ENCODE data around the gene EIF2D. TPM values are rescaled to one million over a fixed set of nuclear protein-coding genes. Genes with fewer than 3 reads are reported as not detected.

Gene EIF2D
- total and polyA plus RNA-seq, 9 of the 15 experiments (the other 6 are each of a cell fraction or from before 2014, with no cell fraction given), result 81.1 to 138 (median 93.9) TPM

GRCh38 chr1:206651958-206652890, 40.0 kb upstream of the EIF2D start (continued):
- TF ChIP-seq BRF2 (IDR thresholded peaks at IDR 0.05; ENCODE audit: borderline replicate concordance, insufficient read depth, insufficient read length), result no peak
- peak; percentile 82 for TF ChIP-seq MBD2 (IDR thresholded peaks at IDR 0.05; ENCODE audit: borderline replicate concordance, low read depth)
- TF ChIP-seq MYBL2 (IDR thresholded peaks at IDR 0.05; ENCODE audit: low read depth), result no peak
- TF ChIP-seq MYBL2 (CRISPR knock-in tag; IDR thresholded peaks at IDR 0.05; ENCODE audit: borderline replicate concordance), result no peak
- TF ChIP-seq IRF1 (CRISPR knock-in tag; IDR thresholded peaks at IDR 0.05; ENCODE audit: borderline replicate concordance), result no peak
- TF ChIP-seq ZNF785 (CRISPR knock-in tag; IDR thresholded peaks at IDR 0.05), result no peak
- TF ChIP-seq TARDBP (IDR thresholded peaks at IDR 0.05), result peak; percentile 57; the same call in 1 of the 2 replicates
- peak; percentile 18 to 25; a peak in 1 of 4 replicates for TF ChIP-seq NRF1 (conservative IDR thresholded peaks at IDR 0.05 in 1 of 2, IDR thresholded peaks at IDR 0.05 in 1 of 2)
- TF ChIP-seq SAFB (IDR thresholded peaks at IDR 0.05; ENCODE audit: borderline replicate concordance, low read depth, low read length), result no peak
- no peak; the same call in 1 of the 2 replicates for TF ChIP-seq RHOXF2B (CRISPR knock-in tag; conservative IDR thresholded peaks at IDR 0.05)
- TF ChIP-seq ERF (CRISPR knock-in tag; IDR thresholded peaks at IDR 0.05), result no peak
- TF ChIP-seq RFX7 (CRISPR knock-in tag; IDR thresholded peaks at IDR 0.05), result no peak
- TF ChIP-seq MEF2D (tag; conservative IDR thresholded peaks at IDR 0.05; ENCODE audit: low read depth), result peak; percentile 75
- TF ChIP-seq WHSC1 (IDR thresholded peaks at IDR 0.05; ENCODE audit: low read length), result no peak
- TF ChIP-seq ZNF408 (CRISPR knock-in tag; IDR thresholded peaks at IDR 0.05; ENCODE audit: low read depth), result no peak
- TF ChIP-seq CAMTA2 (CRISPR knock-in tag; conservative IDR thresholded peaks at IDR 0.05), result no peak
- peak; percentile 78; the same call in 1 of the 2 replicates for TF ChIP-seq HSF4 (CRISPR knock-in tag; IDR thresholded peaks at IDR 0.05; ENCODE audit: borderline replicate concordance)
- TF ChIP-seq HIVEP1 (CRISPR knock-in tag; IDR thresholded peaks at IDR 0.05), result no peak
- TF ChIP-seq ZNF253 (CRISPR knock-in tag; conservative IDR thresholded peaks at IDR 0.05), result no peak
- TF ChIP-seq HMBOX1 (IDR thresholded peaks at IDR 0.05), result peak; percentile 49
- no peak for TF ChIP-seq TAF9B (IDR thresholded peaks at IDR 0.05; ENCODE audit: partially characterized antibody)
- peak; percentile 79 to 88; a peak in 3 of 4 replicates for TF ChIP-seq TBL1XR1 (IDR thresholded peaks at IDR 0.05; ENCODE audit: low read length in 2 of 2)
- no peak for TF ChIP-seq NCOA4 (IDR thresholded peaks at IDR 0.05; ENCODE audit: partially characterized antibody)
- peak; percentile 37; the same call in 1 of the 2 replicates for TF ChIP-seq BACH1 (tag; IDR thresholded peaks at IDR 0.05)
- TF ChIP-seq CC2D1A (IDR thresholded peaks at IDR 0.05), result peak; percentile 82; the same call in 1 of the 2 replicates
- TF ChIP-seq ZNF395 (CRISPR knock-in tag; IDR thresholded peaks at IDR 0.05), result peak; percentile 93
